Loucy (cell line): ENCODE measurements around the gene SCAF1.

Experiments
- H2AFZ ChIP-seq: fragments of 200-600 bp; sonication (generic); 2 replicates; pipeline ENCODE4 v1.6.0; 2016; ENCODE audit warnings: antibody characterized with exemption, mild to moderate bottlenecking, low read length, moderate library complexity
- H3F3A ChIP-seq: fragments of 200-600 bp; 2 replicates; pipeline ENCODE4 v1.6.0; 2016; ENCODE audit warnings: antibody characterized with exemption, low read depth, mild to moderate bottlenecking
- H3K27me3 ChIP-seq: fragments of 200-600 bp; sonication (generic); 2 replicates; pipeline ENCODE4 v1.6.1; 2014; ENCODE audit warnings: low read length, mild to moderate bottlenecking; ENCODE audit not compliant: insufficient read depth, poor library complexity, severe bottlenecking
- H3K36me3 ChIP-seq: fragments of 200-600 bp; sonication (generic); 2 replicates; pipeline ENCODE4 v1.6.1; 2016; ENCODE audit warnings: low read length; ENCODE audit not compliant: insufficient read depth
- H3K4me1 ChIP-seq: fragments of 200-600 bp; sonication (generic); 2 replicates; pipeline ENCODE4 v1.5.1; 2014; ENCODE audit warnings: low read length, mild to moderate bottlenecking; ENCODE audit not compliant: insufficient read depth, poor library complexity, severe bottlenecking
- H3K4me2 ChIP-seq: fragments of 200-600 bp; sonication (generic); 2 replicates; pipeline ENCODE4 v1.6.0; 2014; ENCODE audit warnings: antibody characterized with exemption, low read length, low read depth, mild to moderate bottlenecking; ENCODE audit not compliant: poor library complexity, severe bottlenecking
- H3K4me3 ChIP-seq: fragments of 200-600 bp; sonication (generic); 2 replicates; pipeline ENCODE4 v1.5.1; 2014; ENCODE audit warnings: low read length, mild to moderate bottlenecking, mixed read lengths; ENCODE audit not compliant: poor library complexity, severe bottlenecking
- H3K79me2 ChIP-seq: fragments of 200-600 bp; sonication (generic); 2 replicates; pipeline ENCODE4 v1.6.1; 2014; ENCODE audit warnings: low read length; ENCODE audit not compliant: insufficient read depth
- H3K9ac ChIP-seq: fragments of 200-600 bp; sonication (generic); 2 replicates; pipeline ENCODE4 v1.6.0; 2014; ENCODE audit warnings: mild to moderate bottlenecking, low read depth, low read length, moderate library complexity; ENCODE audit not compliant: poor library complexity, severe bottlenecking
- H3K9me2 ChIP-seq: fragments of 200-600 bp; sonication (generic); replicated peaks from 2 replicates; pipeline ENCODE4 v1.6.1; 2016; ENCODE audit warnings: low read depth, low read length, mixed read lengths
- H3K9me3 ChIP-seq: fragments of 200-600 bp; sonication (generic); 2 replicates; pipeline ENCODE4 v1.6.1; 2014; ENCODE audit warnings: mild to moderate bottlenecking, antibody characterized with exemption, low read length, low read depth; ENCODE audit not compliant: insufficient read depth
- H4K20me1 ChIP-seq: fragments of 200-600 bp; sonication (generic); 2 replicates; pipeline ENCODE4 v1.6.0; 2014; ENCODE audit warnings: antibody characterized with exemption, low read length, mild to moderate bottlenecking; ENCODE audit not compliant: insufficient read depth, poor library complexity, severe bottlenecking
- CTCF ChIP-seq: fragments of 200-600 bp; sonication (generic); conservative IDR thresholded peaks from 2 replicates; pipeline ENCODE4 v1.5.1; 2014; ENCODE audit warnings: mild to moderate bottlenecking, antibody characterized with exemption, low read length
- EZH2phosphoT487 ChIP-seq: fragments of 200-600 bp; IDR thresholded peaks from 2 replicates; pipeline ENCODE4 v1.6.1; 2018; ENCODE audit warnings: antibody characterized with exemption, mild to moderate bottlenecking, moderate library complexity, borderline replicate concordance

SCAF1 gene

GRCh38 chr19:49699364-49699763 lies 57.4 kb downstream of the SCAF1 start:
- no peaks in the 10 kb centered on the region for H3K9me2 ChIP-seq
- no peaks in the 10 kb centered on the region for H3K27me3 ChIP-seq
- no peaks in the 10 kb centered on the region for H3K79me2 ChIP-seq
- no peaks in the 10 kb centered on the region for H4K20me1 ChIP-seq
- H3F3A ChIP-seq, result no peaks in the 10 kb centered on the region
- H3K9me3 ChIP-seq, result no peaks in the 10 kb centered on the region
- TF ChIP-seq CTCF, result no peak
- TF ChIP-seq EZH2phosphoT487, result no peak
- H3K4me2 ChIP-seq, result no peak overlapping the region
- no peak overlapping the region for H3K9ac ChIP-seq
- H3K4me1 ChIP-seq, result no peaks in the 10 kb centered on the region
- H3K36me3 ChIP-seq, result no peaks in the 10 kb centered on the region
- H2AFZ ChIP-seq, result no peak overlapping the region
- H3K4me3 ChIP-seq, result no peak overlapping the region

GRCh38 chr19:49700563-49700962 lies 58.6 kb downstream of the SCAF1 start:
- Histone ChIP-seq H3K4me2 (no peak overlapping the region), H4K20me1 (no peaks in the 10 kb centered on the region), H3K4me1 (no peaks in the 10 kb centered on the region), H3K27me3 (no peaks in the 10 kb centered on the region), H3K9me3 (no peaks in the 10 kb centered on the region), H3K79me2 (no peaks in the 10 kb centered on the region), H3K9me2 (no peaks in the 10 kb centered on the region), H3K36me3 (no peaks in the 10 kb centered on the region), H3K9ac (no peak overlapping the region), H3K4me3 (no peak overlapping the region), H3F3A (no peaks in the 10 kb centered on the region), H2AFZ (no peak overlapping the region)
- TF ChIP-seq EZH2phosphoT487 (no peak), CTCF (no peak)

DNA sequence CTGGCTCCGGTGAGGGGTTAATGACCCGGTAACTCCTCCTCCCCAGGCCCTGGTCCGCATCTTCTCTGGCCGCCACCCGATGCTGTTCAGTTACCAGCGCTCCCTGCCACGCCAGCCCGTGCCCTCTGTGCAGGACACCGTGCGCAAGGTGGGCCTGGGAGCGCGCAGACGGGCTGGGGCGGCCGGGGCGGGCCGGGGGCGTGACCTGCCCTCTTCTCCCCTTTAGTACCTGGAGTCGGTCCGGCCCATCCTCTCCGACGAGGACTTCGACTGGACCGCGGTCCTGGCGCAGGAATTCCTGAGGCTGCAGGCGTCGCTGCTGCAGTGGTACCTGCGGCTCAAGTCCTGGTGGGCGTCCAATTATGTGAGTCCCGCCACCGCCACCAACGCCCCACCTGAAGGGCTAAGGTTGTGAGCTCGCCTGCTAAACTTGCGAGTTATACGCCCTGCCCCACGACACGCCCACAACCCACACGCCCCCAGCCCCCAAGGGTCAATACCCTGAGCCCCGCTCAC lies 59.3 kb downstream of the SCAF1 start:
- H3K4me2 ChIP-seq, result no peak overlapping the region
- H3K36me3 ChIP-seq, result no peaks in the 10 kb centered on the region
- H3K9ac ChIP-seq, result no peak overlapping the region
- no peaks in the 10 kb centered on the region for H3F3A ChIP-seq
- no peak overlapping the region for H2AFZ ChIP-seq
- H3K79me2 ChIP-seq, result no peaks in the 10 kb centered on the region
- H3K4me1 ChIP-seq, result no peaks in the 10 kb centered on the region
- TF ChIP-seq CTCF, result no peak
- H3K27me3 ChIP-seq, result no peaks in the 10 kb centered on the region
- no peaks in the 10 kb centered on the region for H3K9me3 ChIP-seq
- no peak overlapping the region for H3K4me3 ChIP-seq
- no peaks in the 10 kb centered on the region for H3K9me2 ChIP-seq
- no peaks in the 10 kb centered on the region for H4K20me1 ChIP-seq
